Measurements from ENCODE around the gene CCDC117. TPM values are rescaled to one million over a fixed set of nuclear protein-coding genes. Genes with fewer than 3 reads are reported as not detected.
"Not testable (repeated sequence)": the region's sequence is repeated elsewhere in the genome, so short reads cannot be mapped to it uniquely, and the experiment has no call there.

CCDC117 gene
- total RNA-seq, 1 experiment from 2014 or later, result 40.0 TPM

- no CpG with 5 or more reads among the region's 4 CpGs for WGBS (ENCODE audit: extremely low coverage, insufficient read length, low lambda C conversion rate)
- not testable (repeated sequence) for H3K56ac ChIP-seq (ENCODE audit: insufficient read length, low read depth, low read length)
Measured at GRCh38 chr22:28826430-28826829, 53.9 kb downstream of the CCDC117 start.

More at GRCh38 chr22:28826430-28826829, 53.9 kb downstream of the CCDC117 start:
- H3K27ac Mint-ChIP-seq; H3K79me1 ChIP-seq (ENCODE audit: insufficient read depth, low read depth, low read length, poor library complexity, severe bottlenecking); H3K4me3 Mint-ChIP-seq; H3K9me3 ChIP-seq (ENCODE audit: control insufficient read depth, low read depth, low read length); H2BK12ac ChIP-seq (ENCODE audit: insufficient read length, low read depth, low read length); H3T11ph ChIP-seq (ENCODE audit: low read length); H2AK5ac ChIP-seq (ENCODE audit: insufficient read length, low read length); H3K27me3 ChIP-seq (ENCODE audit: insufficient read depth, low read length); H3K27me3 Mint-ChIP-seq (ENCODE audit: low read depth); H3K4me2 ChIP-seq (ENCODE audit: insufficient read depth, insufficient read length, low read length); H3K23ac ChIP-seq (ENCODE audit: insufficient read length, low read depth, low read length); H3K4me1 Mint-ChIP-seq; H3K4me1 ChIP-seq (ENCODE audit: insufficient read depth, low read length); H2BK15ac ChIP-seq (ENCODE audit: low read depth, low read length); H3K14ac ChIP-seq (ENCODE audit: insufficient read depth, low read length); H4K91ac ChIP-seq (ENCODE audit: insufficient read length, low read depth, low read length); H3K4ac ChIP-seq (ENCODE audit: low read depth, low read length); H2BK20ac ChIP-seq (ENCODE audit: low read depth, low read length, poor library complexity, severe bottlenecking); DNase-seq; H3K36me3 Mint-ChIP-seq (ENCODE audit: insufficient read depth in 1 of 3, low read depth in 3 of 3); H2BK120ac ChIP-seq (ENCODE audit: low read depth, low read length, poor library complexity, severe bottlenecking); H3K9me3 Mint-ChIP-seq; H3K79me2 ChIP-seq (ENCODE audit: insufficient read depth, low read length); H3K9ac ChIP-seq (ENCODE audit: extremely low read depth, insufficient read length, low read length); H4K8ac ChIP-seq (replicated peaks; ENCODE audit: insufficient read length, low read depth, low read length); H3K27ac ChIP-seq (ENCODE audit: insufficient read length, low read depth, low read length); H4K5ac ChIP-seq (ENCODE audit: insufficient read length, low read depth, low read length); H3K23me2 ChIP-seq (ENCODE audit: insufficient read length, low read depth, low read length, poor library complexity, severe bottlenecking); H4K20me1 ChIP-seq (ENCODE audit: control insufficient read depth, insufficient read depth, insufficient read length); H3K18ac ChIP-seq (ENCODE audit: insufficient read length, low read depth, low read length); H2AFZ ChIP-seq (ENCODE audit: low read length); H2BK5ac ChIP-seq (ENCODE audit: insufficient read length, low read length): not testable (repeated sequence)

All from H9 (cell line).